ENCODE data around the gene SLX4IP. TPM values are rescaled to one million over a fixed set of nuclear protein-coding genes. Genes with fewer than 3 reads are reported as not detected.

Gene SLX4IP
- total and polyA plus RNA-seq, 2 donors (not counting 1 experiment from before 2014, with no cell fraction given), result 1.9 to 8.1 TPM

DNA sequence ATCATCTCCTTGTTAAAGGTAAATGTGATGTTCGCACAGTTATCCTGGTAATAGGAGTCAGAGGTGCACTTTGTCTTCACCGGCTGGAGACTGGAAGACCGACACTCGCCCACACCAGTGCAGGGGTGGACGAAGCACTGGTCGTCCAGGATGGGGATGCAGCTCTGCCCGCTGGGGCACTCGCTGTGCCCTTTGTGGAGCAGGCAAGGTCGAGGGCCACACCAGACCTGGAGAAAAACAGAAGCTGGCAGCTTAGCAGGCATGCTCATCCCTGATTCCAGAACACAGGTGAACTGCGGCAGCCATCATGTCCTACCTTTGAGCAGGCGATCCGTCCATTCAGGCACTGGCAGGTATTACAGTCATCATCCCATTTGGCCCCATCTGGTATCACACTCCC, 206.4 kb downstream of the SLX4IP start:
- peaks cover 34% of the 10 kb centered on the region for H3K36me3 ChIP-seq (ENCODE audit: control insufficient read depth, insufficient read depth, low read length)
- no peak overlapping the region for H2AFZ ChIP-seq (ENCODE audit: low read length)
- H4K20me1 ChIP-seq (ENCODE audit: control insufficient read depth, extremely low read depth, insufficient read depth, low read length), result no peaks in the 10 kb centered on the region
- H3K4me2 ChIP-seq (ENCODE audit: extremely low read depth, insufficient read depth, low read length), result no peak overlapping the region
- no peaks in the 10 kb centered on the region for H3K9me3 ChIP-seq (ENCODE audit: control insufficient read depth, insufficient read depth, low read depth, low read length)
- no peak overlapping the region for H3K9ac ChIP-seq (ENCODE audit: insufficient read depth, low read length)
- no peak for DNase-seq (ENCODE audit: low read depth in 2 of 2)
- no peaks in the 10 kb centered on the region for H3K79me2 ChIP-seq (ENCODE audit: control insufficient read depth, insufficient read depth, low read length)
- H3K4me1 ChIP-seq (ENCODE audit: control insufficient read depth, extremely low read depth, insufficient read depth, low read length), result peaks cover 10% of the 10 kb centered on the region
- no peak for TF ChIP-seq EZH2 (IDR thresholded peaks at IDR 0.05; ENCODE audit: low read length, missing control alignments)
- TF ChIP-seq, protein P1, sequence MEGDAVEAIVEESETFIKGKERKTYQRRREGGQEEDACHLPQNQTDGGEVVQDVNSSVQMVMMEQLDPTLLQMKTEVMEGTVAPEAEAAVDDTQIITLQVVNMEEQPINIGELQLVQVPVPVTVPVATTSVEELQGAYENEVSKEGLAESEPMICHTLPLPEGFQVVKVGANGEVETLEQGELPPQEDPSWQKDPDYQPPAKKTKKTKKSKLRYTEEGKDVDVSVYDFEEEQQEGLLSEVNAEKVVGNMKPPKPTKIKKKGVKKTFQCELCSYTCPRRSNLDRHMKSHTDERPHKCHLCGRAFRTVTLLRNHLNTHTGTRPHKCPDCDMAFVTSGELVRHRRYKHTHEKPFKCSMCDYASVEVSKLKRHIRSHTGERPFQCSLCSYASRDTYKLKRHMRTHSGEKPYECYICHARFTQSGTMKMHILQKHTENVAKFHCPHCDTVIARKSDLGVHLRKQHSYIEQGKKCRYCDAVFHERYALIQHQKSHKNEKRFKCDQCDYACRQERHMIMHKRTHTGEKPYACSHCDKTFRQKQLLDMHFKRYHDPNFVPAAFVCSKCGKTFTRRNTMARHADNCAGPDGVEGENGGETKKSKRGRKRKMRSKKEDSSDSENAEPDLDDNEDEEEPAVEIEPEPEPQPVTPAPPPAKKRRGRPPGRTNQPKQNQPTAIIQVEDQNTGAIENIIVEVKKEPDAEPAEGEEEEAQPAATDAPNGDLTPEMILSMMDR (conservative IDR thresholded peaks at IDR 0.05 in 1 of 2, IDR thresholded peaks at IDR 0.05 in 1 of 2; ENCODE audit: low read depth in 1 of 2, low read length in 2 of 2), result no peak
- H3K27ac ChIP-seq (ENCODE audit: insufficient read depth, low read length), result no peak overlapping the region
- no peak overlapping the region for H3K4me3 ChIP-seq (replicated peaks in 1 of 4; ENCODE audit: control extremely low read depth in 1 of 4, insufficient read depth in 1 of 4, low read depth in 3 of 4, low read length in 4 of 4)
- no peaks in the 10 kb centered on the region for H3K27me3 ChIP-seq (ENCODE audit: control insufficient read depth, insufficient read depth, low read length)

DNA sequence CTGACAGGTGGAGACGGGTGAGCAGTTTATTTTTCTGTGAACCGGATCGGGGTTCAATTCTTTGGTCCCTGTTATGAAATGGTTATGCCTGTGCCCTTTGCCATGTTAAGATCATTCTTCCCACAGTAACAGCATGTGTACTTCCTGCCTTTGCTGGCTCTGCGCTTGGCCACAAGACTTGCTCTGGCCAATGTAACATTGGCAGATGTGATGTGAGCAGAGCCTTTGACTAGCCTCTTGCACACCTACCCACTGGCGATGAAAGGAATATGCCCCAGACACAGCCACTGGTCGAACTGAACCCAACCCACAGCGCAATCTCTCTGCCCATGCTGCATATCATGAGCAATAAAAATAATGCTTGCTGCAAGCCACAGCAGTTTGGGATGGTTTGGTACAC, 206.8 kb downstream of the SLX4IP start:
- H3K79me2 ChIP-seq (ENCODE audit: control insufficient read depth, insufficient read depth, low read length), result no peaks in the 10 kb centered on the region
- TF ChIP-seq, protein P1 (conservative IDR thresholded peaks at IDR 0.05 in 1 of 2, IDR thresholded peaks at IDR 0.05 in 1 of 2; ENCODE audit: low read depth in 1 of 2, low read length in 2 of 2), result no peak
- no peak for TF ChIP-seq EZH2 (IDR thresholded peaks at IDR 0.05; ENCODE audit: low read length, missing control alignments)
- peaks cover 5% of the 10 kb centered on the region for H3K4me1 ChIP-seq (ENCODE audit: control insufficient read depth, extremely low read depth, insufficient read depth, low read length)

DNA sequence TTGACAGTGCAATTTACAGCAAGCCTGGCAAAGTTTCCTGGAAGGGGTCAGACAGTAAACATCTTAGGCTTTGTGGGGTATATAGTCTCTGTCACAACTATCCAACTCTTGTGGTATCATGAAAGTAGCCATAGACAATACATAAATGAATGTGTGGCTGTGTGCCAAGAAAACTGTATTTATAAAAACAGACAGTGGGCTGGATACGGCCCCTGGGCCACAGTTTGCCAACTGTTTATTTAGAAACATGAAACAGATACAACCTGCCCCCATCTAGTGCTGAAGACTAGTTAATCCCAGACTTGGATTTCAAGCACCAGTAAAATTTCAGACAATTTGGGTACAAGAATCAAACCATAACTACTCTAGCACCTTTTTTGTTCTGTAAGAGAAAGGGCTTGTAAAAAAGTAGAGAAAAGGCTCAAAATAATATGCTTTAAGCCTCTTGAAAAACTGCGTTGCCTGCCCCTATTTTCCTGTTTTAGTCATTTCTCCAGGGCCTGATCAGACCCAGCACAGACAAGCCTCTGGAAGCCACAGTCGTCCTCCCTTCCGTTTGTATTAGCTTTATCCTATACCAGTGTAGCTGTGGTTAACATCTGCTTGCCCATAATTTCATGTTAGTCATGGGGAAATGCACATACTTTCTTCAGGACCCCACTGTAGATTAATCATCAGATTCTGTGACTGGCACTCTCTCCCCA, 207.9 kb downstream of the SLX4IP start:
- DNase-seq (ENCODE audit: low read depth in 2 of 2), result peak in 1 of 2 donors; percentile 50
- Histone ChIP-seq H3K9me3 (ENCODE audit: control insufficient read depth, insufficient read depth, low read depth, low read length) (no peaks in the 10 kb centered on the region), H3K4me2 (ENCODE audit: extremely low read depth, insufficient read depth, low read length) (no peak overlapping the region), H3K27me3 (ENCODE audit: control insufficient read depth, insufficient read depth, low read length) (no peaks in the 10 kb centered on the region), H3K27ac (ENCODE audit: insufficient read depth, low read length) (no peak overlapping the region), H2AFZ (ENCODE audit: low read length) (no peak overlapping the region), H3K36me3 (ENCODE audit: control insufficient read depth, insufficient read depth, low read length) (peaks cover 34% of the 10 kb centered on the region), H4K20me1 (ENCODE audit: control insufficient read depth, extremely low read depth, insufficient read depth, low read length) (no peaks in the 10 kb centered on the region), H3K4me1 (ENCODE audit: control insufficient read depth, extremely low read depth, insufficient read depth, low read length) (no peaks in the 10 kb centered on the region), H3K4me3 (replicated peaks in 1 of 4; ENCODE audit: control extremely low read depth in 1 of 4, insufficient read depth in 1 of 4, low read depth in 3 of 4, low read length in 4 of 4) (no peak overlapping the region), H3K9ac (ENCODE audit: insufficient read depth, low read length) (no peak overlapping the region), H3K79me2 (ENCODE audit: control insufficient read depth, insufficient read depth, low read length) (no peaks in the 10 kb centered on the region)
- TF ChIP-seq, protein P1 (conservative IDR thresholded peaks at IDR 0.05 in 1 of 2, IDR thresholded peaks at IDR 0.05 in 1 of 2; ENCODE audit: low read depth in 1 of 2, low read length in 2 of 2), result no peak
- no peak for TF ChIP-seq EZH2 (IDR thresholded peaks at IDR 0.05; ENCODE audit: low read length, missing control alignments)

More for the DNA sequence above, 206.8 kb downstream of the SLX4IP start:
- no peaks in the 10 kb centered on the region for H3K27me3 ChIP-seq (ENCODE audit: control insufficient read depth, insufficient read depth, low read length)
- no peaks in the 10 kb centered on the region for H4K20me1 ChIP-seq (ENCODE audit: control insufficient read depth, extremely low read depth, insufficient read depth, low read length)
- no peaks in the 10 kb centered on the region for H3K9me3 ChIP-seq (ENCODE audit: control insufficient read depth, insufficient read depth, low read depth, low read length)
- H3K4me2 ChIP-seq (ENCODE audit: extremely low read depth, insufficient read depth, low read length), result no peak overlapping the region
- no peak overlapping the region for H3K4me3 ChIP-seq (replicated peaks in 1 of 4; ENCODE audit: control extremely low read depth in 1 of 4, insufficient read depth in 1 of 4, low read depth in 3 of 4, low read length in 4 of 4)
- H3K27ac ChIP-seq (ENCODE audit: insufficient read depth, low read length), result no peak overlapping the region
- no peak for DNase-seq (ENCODE audit: low read depth in 2 of 2)
- no peak overlapping the region for H3K9ac ChIP-seq (ENCODE audit: insufficient read depth, low read length)
- H2AFZ ChIP-seq (ENCODE audit: low read length), result no peak overlapping the region
- H3K36me3 ChIP-seq (ENCODE audit: control insufficient read depth, insufficient read depth, low read length), result peaks cover 34% of the 10 kb centered on the region
